Measurements from ENCODE around the gene PRKN. TPM values are rescaled to one million over a fixed set of nuclear protein-coding genes. Genes with fewer than 3 reads are reported as not detected.

The PRKN gene
- total RNA-seq, 1 experiment from 2014 or later, result not detected

GRCh38 chr6:162638931-162639574 is 88.5 kb downstream of the PRKN start:
- BruUV-seq (replicated peaks), result no TSS peak
- ChIA-PET POLR2A (ENCODE audit: unreplicated experiment) (no interaction called here), CTCF (no interaction called here)

GRCh38 chr6:162637317-162637716 is 90.2 kb downstream of the PRKN start:
- no peaks in the 10 kb centered on the region for H3K9me2 ChIP-seq (ENCODE audit: insufficient read depth)
- ChIA-PET POLR2A (ENCODE audit: unreplicated experiment) (no interaction called here), CTCF (no interaction called here)
- no TSS peak for BruUV-seq (replicated peaks)
- intact Hi-C loops (cut with micrococcal nuclease; ENCODE audit: unreplicated experiment), result no loop called here
- no peaks in the 10 kb centered on the region for H3K79me2 ChIP-seq (ENCODE audit: low read depth)
- H3K36me3 ChIP-seq (ENCODE audit: low read depth), result no peaks in the 10 kb centered on the region
- no peaks in the 10 kb centered on the region for H3F3A ChIP-seq (ENCODE audit: insufficient read depth, low read depth)
- H3K27ac ChIP-seq, result no peak overlapping the region
- no peak overlapping the region for H3K4me3 ChIP-seq
- no peak overlapping the region for H3K4me2 ChIP-seq
- no peaks in the 10 kb centered on the region for H3K9me3 ChIP-seq (ENCODE audit: insufficient read depth, low read depth)
- no peaks in the 10 kb centered on the region for H4K20me1 ChIP-seq (ENCODE audit: insufficient read depth)
- no peak for TF ChIP-seq CTCF (conservative IDR thresholded peaks at IDR 0.05)
- TF ChIP-seq EZH2 (IDR thresholded peaks at IDR 0.05; ENCODE audit: low read depth), result no peak
- H3K27me3 ChIP-seq (ENCODE audit: insufficient read depth, low read depth), result peaks cover 16% of the 10 kb centered on the region; the same call in 1 of the 2 replicates
- no peak overlapping the region for H2AFZ ChIP-seq
- no peaks in the 10 kb centered on the region for H3K4me1 ChIP-seq (replicated peaks; ENCODE audit: insufficient read depth)
- no peak for DNase-seq

More at GRCh38 chr6:162638931-162639574, 88.5 kb downstream of the PRKN start:
- H3K4me2 ChIP-seq, result no peak overlapping the region
- H3F3A ChIP-seq (ENCODE audit: insufficient read depth, low read depth), result no peaks in the 10 kb centered on the region
- H2AFZ ChIP-seq, result no peak overlapping the region
- TF ChIP-seq EZH2 (IDR thresholded peaks at IDR 0.05; ENCODE audit: low read depth) (no peak), CTCF (conservative IDR thresholded peaks at IDR 0.05) (no peak)
- no peaks in the 10 kb centered on the region for H3K36me3 ChIP-seq (ENCODE audit: low read depth)
- no peaks in the 10 kb centered on the region for H3K9me2 ChIP-seq (ENCODE audit: insufficient read depth)
- no peak for DNase-seq
- H3K9me3 ChIP-seq (ENCODE audit: insufficient read depth, low read depth), result no peaks in the 10 kb centered on the region
- no peak overlapping the region for H3K27ac ChIP-seq
- no peak overlapping the region for H3K4me3 ChIP-seq
- no peaks in the 10 kb centered on the region for H3K4me1 ChIP-seq (replicated peaks; ENCODE audit: insufficient read depth)
- H4K20me1 ChIP-seq (ENCODE audit: insufficient read depth), result no peaks in the 10 kb centered on the region
- no peaks in the 10 kb centered on the region for H3K79me2 ChIP-seq (ENCODE audit: low read depth)
- intact Hi-C loops (cut with micrococcal nuclease; ENCODE audit: unreplicated experiment), result no loop called here
- peaks cover 17% of the 10 kb centered on the region; the same call in 1 of the 2 replicates for H3K27me3 ChIP-seq (ENCODE audit: insufficient read depth, low read depth)

- CTCF ChIA-PET, result no interaction called here
- BruUV-seq (replicated peaks), result no TSS peak
Measured at GRCh38 chr6:162636167-162636566, 91.4 kb downstream of the PRKN start.

More at GRCh38 chr6:162636167-162636566, 91.4 kb downstream of the PRKN start:
- Histone ChIP-seq H3K4me2 (no peak overlapping the region), H3K27ac (no peak overlapping the region), H3K4me3 (no peak overlapping the region), H3K9me2 (ENCODE audit: insufficient read depth) (no peaks in the 10 kb centered on the region), H3K79me2 (ENCODE audit: low read depth) (no peaks in the 10 kb centered on the region), H3K4me1 (replicated peaks; ENCODE audit: insufficient read depth) (no peaks in the 10 kb centered on the region), H2AFZ (no peak overlapping the region), H3K9me3 (ENCODE audit: insufficient read depth, low read depth) (no peaks in the 10 kb centered on the region), H3F3A (ENCODE audit: insufficient read depth, low read depth) (no peaks in the 10 kb centered on the region), H3K36me3 (ENCODE audit: low read depth) (no peaks in the 10 kb centered on the region), H4K20me1 (ENCODE audit: insufficient read depth) (no peaks in the 10 kb centered on the region), H3K27me3 (ENCODE audit: insufficient read depth, low read depth) (peaks cover 16% of the 10 kb centered on the region; the same call in 1 of the 2 replicates)
- TF ChIP-seq CTCF (conservative IDR thresholded peaks at IDR 0.05), result no peak
- no peak for TF ChIP-seq EZH2 (IDR thresholded peaks at IDR 0.05; ENCODE audit: low read depth)
- intact Hi-C loops (cut with micrococcal nuclease; ENCODE audit: unreplicated experiment), result no loop called here
- no peak for DNase-seq
- POLR2A ChIA-PET (ENCODE audit: unreplicated experiment), result no interaction called here
